ENCODE data around the gene KHK. TPM values are rescaled to one million over a fixed set of nuclear protein-coding genes. Genes with fewer than 3 reads are reported as not detected.

KHK gene
- total and polyA plus RNA-seq, 2 of the 8 experiments (the other 6 are each of a cell fraction or from before 2014, with no cell fraction given): 11.0 to 17.7 TPM

GRCh38 chr2:27060323-27060722 is 26.2 kb upstream of the KHK start:
- Histone ChIP-seq H2BK15ac (ENCODE audit: low read length) (no peak overlapping the region), H2BK20ac (ENCODE audit: low read length) (no peak overlapping the region), H2BK5ac (ENCODE audit: low read depth, low read length) (no peak overlapping the region), H3K9ac (replicated peaks in 1 of 4; ENCODE audit: extremely low read depth in 1 of 4, low read depth in 3 of 4, low read length in 3 of 4) (no peak overlapping the region), H4K91ac (replicated peaks; ENCODE audit: insufficient read length, low read length) (no peak overlapping the region), H3K56ac (replicated peaks; ENCODE audit: insufficient read length, low read depth, low read length) (no peak overlapping the region), H3K4me3 (ENCODE audit: extremely low read depth in 1 of 4, insufficient read depth in 2 of 4, low read depth in 3 of 4, low read length in 4 of 4) (no peak overlapping the region), H3K4ac (replicated peaks; ENCODE audit: insufficient read length, low read depth, low read length) (no peak overlapping the region), H3K9me3 (ENCODE audit: insufficient read depth in 2 of 2, low read depth in 1 of 2, low read length in 1 of 2) (no peaks in the 10 kb centered on the region), H3K23ac (ENCODE audit: insufficient read length) (no peak overlapping the region), H3K18ac (ENCODE audit: extremely low read depth, low read length) (no peak overlapping the region), H2AFZ (ENCODE audit: low read length) (no peak overlapping the region), H3K27me3 (replicated peaks in 1 of 4; ENCODE audit: control insufficient read depth in 3 of 4, extremely low read depth in 1 of 4, insufficient read depth in 3 of 4, low read length in 3 of 4) (no peaks in the 10 kb centered on the region), H3K4me2 (ENCODE audit: insufficient read depth in 1 of 2, low read depth in 2 of 2, low read length in 2 of 2) (no peak overlapping the region), H3K79me2 (ENCODE audit: control insufficient read depth in 1 of 2, insufficient read depth in 2 of 2, low read length in 2 of 2) (no peaks in the 10 kb centered on the region), H2BK12ac (ENCODE audit: low read depth, low read length) (no peak overlapping the region), H3K27ac (ENCODE audit: low read depth, low read length) (no peak overlapping the region), H3K14ac (ENCODE audit: insufficient read length) (no peak overlapping the region), H3K79me1 (ENCODE audit: low read depth, low read length) (no peaks in the 10 kb centered on the region), H4K5ac (ENCODE audit: insufficient read length, low read depth, low read length) (no peak overlapping the region), H4K8ac (ENCODE audit: extremely low read depth, insufficient read depth, low read length) (no peak overlapping the region), H3K23me2 (ENCODE audit: low read depth, low read length) (no peaks in the 10 kb centered on the region), H2AK5ac (ENCODE audit: low read depth, low read length) (no peak overlapping the region), H2BK120ac (replicated peaks; ENCODE audit: low read depth, low read length) (no peak overlapping the region), H4K20me1 (replicated peaks in 1 of 2; ENCODE audit: control insufficient read depth in 1 of 2, insufficient read depth in 2 of 2, low read length in 2 of 2) (peaks cover 4 to 7% of the 10 kb centered on the region in 2 experiments), H3K36me3 (ENCODE audit: control insufficient read depth in 2 of 4, insufficient read depth in 4 of 4, low read length in 3 of 4) (peaks cover 9 to 41% (median 17%) of the 10 kb centered on the region in 4 experiments), H3K4me1 (replicated peaks in 1 of 4; ENCODE audit: control insufficient read depth in 3 of 4, insufficient read depth in 4 of 4, low read length in 3 of 4) (no peaks in the 10 kb centered on the region)
- CTCF ChIA-PET (ENCODE audit: partially characterized antibody): interaction anchor here (0.7 to 18.3 kb wide), 3 partner anchors 24 to 214 kb away, joined by 3 to 160 read pairs (median 4); partner anchors contain the start of genes EMILIN1 and KHK
- DNase-seq (ENCODE audit: low read depth in 1 of 2, low spot score in 2 of 2) (no peak), FAIRE-seq (no peak)
- POLR2A ChIA-PET (ENCODE audit: partially characterized antibody): interaction anchor here (1.2 to 19.3 kb wide), 3 partner anchors 4 to 17 kb away, joined by 4 to 441 read pairs (median 441); partner anchors contain the start of genes AGBL5 and OST4
- 85% methylated on average over 3 of the region's 3 CpGs; no CpG with 5 or more reads in 1 of the 2 experiments for WGBS, 2 experiments (ENCODE audit: extremely low coverage in 1 of 2, insufficient coverage in 1 of 2, insufficient read length in 1 of 2, insufficient replicate concordance in 2 of 2, low coverage in 1 of 2, low lambda C conversion rate in 2 of 2, missing lambda C conversion rate in 1 of 2)
- TF ChIP-seq SRF (IDR thresholded peaks at IDR 0.05; ENCODE audit: low read depth, low read length): no peak
- no peak for TF ChIP-seq ATF2 (IDR thresholded peaks at IDR 0.05; ENCODE audit: low read length)
- TF ChIP-seq ZNF274 (IDR thresholded peaks at IDR 0.05; ENCODE audit: borderline replicate concordance, extremely low read depth, low read length): no peak
- TF ChIP-seq CHD2 (IDR thresholded peaks at IDR 0.05; ENCODE audit: low read length): no peak
- no peak for TF ChIP-seq SIX5 (IDR thresholded peaks at IDR 0.05; ENCODE audit: low read depth, low read length)
- TF ChIP-seq KDM1A (IDR thresholded peaks at IDR 0.05; ENCODE audit: borderline replicate concordance, low read length): no peak
- TF ChIP-seq TEAD4 (IDR thresholded peaks at IDR 0.05; ENCODE audit: low read depth, low read length): no peak
- no peak for TF ChIP-seq RAD21 (IDR thresholded peaks at IDR 0.05 in 1 of 2, conservative IDR thresholded peaks at IDR 0.05 in 1 of 2; ENCODE audit: low read depth in 2 of 2, low read length in 2 of 2)
- no peak for TF ChIP-seq YY1 (IDR thresholded peaks at IDR 0.05; ENCODE audit: low read depth, low read length)
- no peak for TF ChIP-seq CTCF (IDR thresholded peaks at IDR 0.05; ENCODE audit: control extremely low read depth in 1 of 3, insufficient read depth in 1 of 3, low read depth in 1 of 3, low read length in 3 of 3)
